H1 (cell line): ENCODE data around the gene IPO9. TPM values are rescaled to one million over a fixed set of nuclear protein-coding genes. Genes with fewer than 3 reads are reported as not detected.
A peak's percentile ranks its signal among the peaks of the same experiment; 100 is the strongest.

Source experiments
- ATF3 ChIP-seq: IDR thresholded peaks from 2 replicates; pipeline ENCODE4 v1.6.1; 2011; ENCODE audit warnings: low read depth, mild to moderate bottlenecking, low read length; ENCODE audit not compliant: insufficient read depth
- CBX8 ChIP-seq: fragments of 300-800, 300-1000 bp; sonication (generic); IDR thresholded peaks from 2 replicates; pipeline ENCODE4 v1.7.1; 2016; ENCODE audit warnings: low read depth, low read length, borderline replicate concordance
- FOSL1 ChIP-seq: IDR thresholded peaks from 2 replicates; pipeline ENCODE4 v1.6.1; 2011; ENCODE audit warnings: mild to moderate bottlenecking, low read depth, low read length, moderate library complexity; ENCODE audit not compliant: insufficient read depth
- POLR2A ChIP-seq, 2 experiments: IDR thresholded peaks; 1 replicate in 1 of 2; 2 replicates in 1 of 2; pipeline ENCODE4 v1.6.1; 2011; ENCODE audit warnings: low read depth in 2 of 2, low read length in 2 of 2, mild to moderate bottlenecking in 2 of 2; ENCODE audit errors: control extremely low read depth in 1 of 2
- RAD21 ChIP-seq, 2 experiments: IDR thresholded peaks in 1 of 2; conservative IDR thresholded peaks in 1 of 2; 2 replicates each; pipeline ENCODE4 v1.6.1; 2011; ENCODE audit warnings: low read depth in 2 of 2, low read length in 2 of 2, improper control_type of control experiment in 1 of 2, inconsistent platforms in 1 of 2, mild to moderate bottlenecking in 1 of 2, moderate library complexity in 1 of 2
- SP1 ChIP-seq: IDR thresholded peaks from 2 replicates; pipeline ENCODE4 v1.6.1; 2011; ENCODE audit warnings: low read depth, low read length
- polyA plus RNA-seq, 7 experiments: library from polyadenylated mRNA; depleted of rRNA in 3 of 7; stranded (reverse) in 5 of 7; unstranded in 2 of 7; fragments of >200 nt in 5 of 7; fragments of 200-250 nt in 2 of 7; gene quantifications; 1 replicate in 5 of 7; 2 replicates in 1 of 7; 4 replicates in 1 of 7; pipeline versions ENCODE4 v1.2.1 to v1.2.3, GENCODE V29; 2011 to 2013; ENCODE audit warnings: missing spikeins in 2 of 7, mixed read lengths in 2 of 7
- total RNA-seq: library from RNA; stranded (reverse); fragmentation: NEBNext Ultra II Directional; extraction: Animal tissue kit (Norgen Biotek cat#: 25700); gene quantifications from 2 replicates; pipeline ENCODE4 v1.2.1, GENCODE V29; 2021

IPO9 gene
- total and polyA plus RNA-seq, 2 of the 8 experiments (the other 6 are each of a cell fraction or from before 2014, with no cell fraction given), result 61.0 to 122 TPM

GRCh38 chr1:201895120-201895665 is 66.2 kb downstream of the IPO9 start (continued):
- TF ChIP-seq RAD21 (IDR thresholded peaks at IDR 0.05 in 1 of 2, conservative IDR thresholded peaks at IDR 0.05 in 1 of 2; ENCODE audit: low read depth in 2 of 2, low read length in 2 of 2) (0 out of 4 replicates have a peak, but pooled peaks of 1 of the 2 experiments have one; percentile 3), FOSL1 (no peak), POLR2A (IDR thresholded peaks at IDR 0.05; ENCODE audit: control extremely low read depth in 1 of 2, low read depth in 2 of 2, low read length in 2 of 2) (no peak; a peak in 1 of 3 replicates), ATF3 (no peak), SP1 (no peak), CBX8 (no peak)
